IPS DF 19.7 (cell line): ENCODE data around the gene RAB4B.
"Not testable (repeated sequence)": the region's sequence is repeated elsewhere in the genome, so short reads cannot be mapped to it uniquely, and the experiment has no call there.

ENCODE experiments used
- DNase-seq: peaks from one replicate; pipeline ENCODE4 v3.0.0-alpha.2; 2013; ENCODE audit warnings: low read depth, low spot score

The RAB4B gene

GRCh38 chr19:40780582-40780981 is 2.5 kb downstream of the RAB4B start:
- no peak for DNase-seq

GRCh38 chr19:40781140-40781539 is 3.1 kb downstream of the RAB4B start:
- DNase-seq: no peak

GRCh38 chr19:40783711-40784110 is 5.7 kb downstream of the RAB4B start:
- DNase-seq: no peak

- DNase-seq: not testable (repeated sequence)
These were observed 6.1 kb downstream of the RAB4B start for GRCh38 chr19:40784146-40784545.

GRCh38 chr19:40785526-40785925 is 7.5 kb downstream of the RAB4B start:
- DNase-seq: no peak

GRCh38 chr19:40786060-40787037 is 8.3 kb downstream of the RAB4B start:
- DNase-seq: no peak

GRCh38 chr19:40791349-40791748 is 13.3 kb downstream of the RAB4B start:
- no peak for DNase-seq

GRCh38 chr19:40791996-40792395 is 13.9 kb downstream of the RAB4B start:
- no peak for DNase-seq

- no peak for DNase-seq
These were observed 19.3 kb downstream of the RAB4B start for GRCh38 chr19:40797166-40797962.

GRCh38 chr19:40797963-40798682 is 20.1 kb downstream of the RAB4B start:
- peak; percentile 76 for DNase-seq

GRCh38 chr19:40798683-40799557 is 20.9 kb downstream of the RAB4B start, which contains the start of gene EGLN2:
Gene EGLN2 (plus strand): TSS chr19:40799191. CDS start chr19:40800573, 1,382 bp downstream.
- DNase-seq: peak; percentile 95

GRCh38 chr19:40799558-40800338 is 21.7 kb downstream of the RAB4B start:
- no peak for DNase-seq

GRCh38 chr19:40800339-40800996 is 22.4 kb downstream of the RAB4B start:
- DNase-seq: no peak

GRCh38 chr19:40800997-40801377 is 22.9 kb downstream of the RAB4B start:
- DNase-seq: no peak

GRCh38 chr19:40801426-40802299 is 23.6 kb downstream of the RAB4B start:
- no peak for DNase-seq

GRCh38 chr19:40802300-40803169 is 24.5 kb downstream of the RAB4B start:
- DNase-seq: no peak

GRCh38 chr19:40803170-40803856 is 25.3 kb downstream of the RAB4B start:
- no peak for DNase-seq
